ENCODE data around the gene PDIA3. TPM values are rescaled to one million over a fixed set of nuclear protein-coding genes. Genes with fewer than 3 reads are reported as not detected.

PDIA3 gene
- total RNA-seq, 1 donor from 2014 or later = 508 TPM

DNA sequence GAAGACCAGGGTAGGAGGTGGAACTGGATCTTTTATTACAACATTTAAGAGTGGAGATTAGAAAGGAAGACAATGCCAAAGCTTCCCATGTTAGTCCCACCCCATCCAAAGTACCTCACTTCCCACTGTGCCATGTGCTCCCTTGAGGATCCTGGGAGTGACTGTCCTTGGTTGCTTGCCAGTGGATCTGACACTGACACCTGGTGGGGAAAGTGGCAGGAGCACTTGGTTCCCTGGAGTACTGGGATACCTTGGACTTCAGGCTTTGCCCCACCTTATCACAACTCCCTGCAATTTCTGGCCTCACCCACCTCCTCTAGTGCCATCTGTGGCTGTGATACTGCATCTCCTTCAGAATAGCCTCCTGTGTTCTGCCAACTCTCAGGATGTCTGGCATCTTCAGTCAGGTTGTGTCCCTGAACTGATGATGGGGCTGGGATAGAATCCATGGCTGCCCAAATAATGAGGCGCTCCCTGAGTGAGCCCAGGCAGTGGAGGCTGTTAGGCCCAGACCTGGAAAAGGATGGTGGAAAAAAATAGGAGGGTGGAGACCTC, 29.2 kb downstream of the PDIA3 start:
- DNase-seq (ENCODE audit: extremely low spot score, unreplicated experiment) = no peak
- TF ChIP-seq CTCF (conservative IDR thresholded peaks at IDR 0.05) = peak; percentile 50
- no peaks in the 10 kb centered on the region for H3K9me3 Mint-ChIP-seq
- H3K36me3 Mint-ChIP-seq = peaks cover 20% of the 10 kb centered on the region
- peaks cover 14% of the 10 kb centered on the region for H3K4me1 Mint-ChIP-seq (ENCODE audit: unreplicated experiment)
- H3K4me3 Mint-ChIP-seq = peak overlapping the region; percentile 90
- H3K27ac Mint-ChIP-seq = peak overlapping the region; percentile 87
- H3K27me3 Mint-ChIP-seq = no peaks in the 10 kb centered on the region

- TF ChIP-seq CTCF (conservative IDR thresholded peaks at IDR 0.05) = no peak
- no peaks in the 10 kb centered on the region for H3K9me3 Mint-ChIP-seq
- H3K36me3 Mint-ChIP-seq = peaks cover 15% of the 10 kb centered on the region
- peak overlapping the region; percentile 90 for H3K4me3 Mint-ChIP-seq
- H3K4me1 Mint-ChIP-seq (ENCODE audit: unreplicated experiment) = peaks cover 14% of the 10 kb centered on the region
- H3K27ac Mint-ChIP-seq = peak overlapping the region; percentile 87
- no peaks in the 10 kb centered on the region for H3K27me3 Mint-ChIP-seq
- no peak for DNase-seq (ENCODE audit: extremely low spot score, unreplicated experiment)
Observed at GRCh38 chr15:43776101-43776717, 30.0 kb downstream of the PDIA3 start.

GRCh38 chr15:43776718-43777266, 30.6 kb downstream of the PDIA3 start, which contains the start of gene ELL3:
Gene ELL3, minus strand, starts transcription at chr15:43776966. Its CDS starts 65 bp downstream, at chr15:43776901.
- DNase-seq (ENCODE audit: extremely low spot score, unreplicated experiment) = no peak
- Mint-ChIP-seq H3K27ac (peak within 1 kb of the TSS; percentile 87), H3K9me3 (no peaks in the 10 kb centered on the region), H3K27me3 (no peaks in the 10 kb centered on the region), H3K36me3 (peaks cover 12% of the 10 kb centered on the region), H3K4me1 (ENCODE audit: unreplicated experiment) (peaks cover 12% of the 10 kb centered on the region), H3K4me3 (peak within 1 kb of the TSS; percentile 90)
- no peak for TF ChIP-seq CTCF (conservative IDR thresholded peaks at IDR 0.05)

DNA sequence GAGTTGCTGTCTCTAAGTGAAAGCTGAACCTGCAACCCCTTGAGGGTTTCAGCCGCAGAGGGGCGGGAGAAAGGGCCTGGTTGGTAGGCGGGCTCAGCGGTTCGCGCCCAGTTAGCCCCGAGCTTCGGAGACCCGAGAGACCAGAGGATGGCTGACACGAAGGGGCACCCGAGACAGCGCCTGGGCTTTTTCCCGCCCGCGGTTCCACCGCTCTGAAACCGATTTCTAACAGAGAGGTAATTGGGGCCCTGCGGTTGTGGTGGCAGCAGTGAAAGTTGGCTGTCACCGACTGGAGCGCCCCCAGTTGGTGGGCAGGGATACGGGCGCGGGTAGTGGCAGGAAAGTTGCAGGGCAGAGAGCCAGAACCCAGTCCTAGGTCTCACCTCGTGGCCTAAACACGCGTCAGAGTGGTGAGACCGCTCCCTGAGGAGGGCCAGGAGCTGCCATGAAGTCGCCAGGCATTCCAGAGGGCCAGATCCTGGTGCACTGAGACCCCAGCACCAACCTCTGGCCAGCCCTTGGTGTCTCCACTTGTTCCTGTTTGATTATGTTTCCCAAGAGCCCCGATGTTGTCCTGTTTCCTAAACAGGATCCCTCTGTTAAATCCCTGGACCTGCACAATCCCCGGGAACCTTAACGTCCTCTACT, 31.2 kb downstream of the PDIA3 start:
- H3K27ac Mint-ChIP-seq = peak overlapping the region; percentile 87

DNA sequence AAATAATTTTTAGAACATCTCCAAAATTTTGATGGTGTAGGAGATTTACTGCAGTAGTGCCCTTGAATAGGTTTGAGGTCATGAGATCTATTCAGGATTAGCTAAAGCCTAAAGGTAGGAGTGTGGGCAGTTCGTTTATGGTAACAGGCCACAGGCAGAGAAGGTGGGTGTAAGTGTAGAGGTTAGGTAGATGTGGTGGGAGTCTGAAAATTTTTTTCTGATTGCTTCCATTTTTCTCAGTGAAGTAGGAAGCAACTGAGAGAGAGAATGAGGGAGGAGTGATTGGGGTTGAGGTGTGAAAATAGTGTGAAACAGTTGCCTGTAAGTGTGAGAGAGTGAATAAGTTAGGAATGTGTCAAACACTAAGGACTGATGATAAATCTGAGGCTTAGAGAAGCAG, 32.8 kb downstream of the PDIA3 start:
- TF ChIP-seq CTCF (conservative IDR thresholded peaks at IDR 0.05) = no peak
- peaks cover 5% of the 10 kb centered on the region for H3K36me3 Mint-ChIP-seq
- peaks cover 10% of the 10 kb centered on the region for H3K4me1 Mint-ChIP-seq (ENCODE audit: unreplicated experiment)
- H3K27me3 Mint-ChIP-seq = no peaks in the 10 kb centered on the region
- no peaks in the 10 kb centered on the region for H3K9me3 Mint-ChIP-seq
- DNase-seq (ENCODE audit: extremely low spot score, unreplicated experiment) = no peak
- H3K4me3 Mint-ChIP-seq = peak overlapping the region; percentile 24
- H3K27ac Mint-ChIP-seq = no peak overlapping the region

More for the DNA sequence above, 31.2 kb downstream of the PDIA3 start:
- peak; percentile 81 for TF ChIP-seq CTCF (conservative IDR thresholded peaks at IDR 0.05)
- Mint-ChIP-seq H3K27me3 (no peaks in the 10 kb centered on the region), H3K9me3 (no peaks in the 10 kb centered on the region), H3K36me3 (peaks cover 6% of the 10 kb centered on the region), H3K4me1 (ENCODE audit: unreplicated experiment) (peaks cover 10% of the 10 kb centered on the region), H3K4me3 (peak overlapping the region; percentile 90)
- peak; percentile 82 for DNase-seq (ENCODE audit: extremely low spot score, unreplicated experiment)
